ENCODE data around the gene NARF. TPM values are rescaled to one million over a fixed set of nuclear protein-coding genes. Genes with fewer than 3 reads are reported as not detected.

The NARF gene
- total RNA-seq, 2 donors from 2014 or later, result 217 to 295 TPM

GRCh38 chr17:82461827-82462524, 3.4 kb downstream of the NARF start:
- Mint-ChIP-seq H3K36me3 (peaks cover 16% of the 10 kb centered on the region), H3K27ac (peak overlapping the region; percentile 5 to 80), H3K27me3 (no peaks in the 10 kb centered on the region), H3K9me3 (no peaks in the 10 kb centered on the region), H3K4me1 (ENCODE audit: low read depth in 2 of 2) (peaks cover 31 to 60% of the 10 kb centered on the region in 2 donors), H3K4me3 (no peak overlapping the region)
- ATAC-seq, result no peak
- DNase-seq (ENCODE audit: low spot score), result no peak

- no peaks in the 10 kb centered on the region for H3K27me3 Mint-ChIP-seq
- H3K4me1 Mint-ChIP-seq (ENCODE audit: low read depth in 2 of 2), result peaks cover 21 to 50% of the 10 kb centered on the region in 2 donors
- no peak overlapping the region for H3K4me3 Mint-ChIP-seq
- H3K9me3 Mint-ChIP-seq, result no peaks in the 10 kb centered on the region
- peaks cover 18% of the 10 kb centered on the region for H3K36me3 Mint-ChIP-seq
- H3K27ac Mint-ChIP-seq, result peak overlapping the region in 1 of 2 donors; percentile 80
- DNase-seq (ENCODE audit: low spot score) (no peak), ATAC-seq (no peak)
Measured at GRCh38 chr17:82463391-82463790, 4.8 kb downstream of the NARF start.

GRCh38 chr17:82463925-82464566, 5.5 kb downstream of the NARF start:
- Mint-ChIP-seq H3K27ac (peak overlapping the region in 1 of 2 donors; percentile 80), H3K4me3 (no peak overlapping the region), H3K4me1 (ENCODE audit: low read depth in 2 of 2) (peaks cover 23 to 52% of the 10 kb centered on the region in 2 donors), H3K36me3 (peaks cover 24% of the 10 kb centered on the region), H3K27me3 (no peaks in the 10 kb centered on the region), H3K9me3 (no peaks in the 10 kb centered on the region)
- ATAC-seq, result no peak
- DNase-seq (ENCODE audit: low spot score), result no peak

GRCh38 chr17:82464567-82464929, 6.0 kb downstream of the NARF start:
- Mint-ChIP-seq H3K27me3 (no peaks in the 10 kb centered on the region), H3K27ac (peak overlapping the region in 1 of 2 donors; percentile 56), H3K9me3 (no peaks in the 10 kb centered on the region), H3K4me3 (no peak overlapping the region), H3K4me1 (ENCODE audit: low read depth in 2 of 2) (peaks cover 18 to 47% of the 10 kb centered on the region in 2 donors), H3K36me3 (peaks cover 29% of the 10 kb centered on the region)
- ATAC-seq (no peak), DNase-seq (ENCODE audit: low spot score) (no peak)

- ATAC-seq (no peak), DNase-seq (ENCODE audit: low spot score) (no peak)
- peaks cover 13 to 49% of the 10 kb centered on the region in 2 donors for H3K4me1 Mint-ChIP-seq (ENCODE audit: low read depth in 2 of 2)
- peak overlapping the region in 1 of 2 donors; percentile 56 for H3K27ac Mint-ChIP-seq
- no peaks in the 10 kb centered on the region for H3K9me3 Mint-ChIP-seq
- peaks cover 32% of the 10 kb centered on the region for H3K36me3 Mint-ChIP-seq
- H3K27me3 Mint-ChIP-seq, result no peaks in the 10 kb centered on the region
- H3K4me3 Mint-ChIP-seq, result no peak overlapping the region
Measured at GRCh38 chr17:82465023-82465603, 6.6 kb downstream of the NARF start.

GRCh38 chr17:82468692-82469091, 10.2 kb downstream of the NARF start:
- Mint-ChIP-seq H3K27me3 (no peaks in the 10 kb centered on the region), H3K4me3 (no peak overlapping the region), H3K27ac (no peak overlapping the region), H3K4me1 (ENCODE audit: low read depth in 2 of 2) (peaks cover 5 to 28% of the 10 kb centered on the region in 2 donors), H3K36me3 (peaks cover 44% of the 10 kb centered on the region), H3K9me3 (no peaks in the 10 kb centered on the region)
- ATAC-seq (no peak), DNase-seq (ENCODE audit: low spot score) (no peak)

GRCh38 chr17:82470065-82470464, 11.5 kb downstream of the NARF start:
- H3K9me3 Mint-ChIP-seq, result no peaks in the 10 kb centered on the region
- H3K27ac Mint-ChIP-seq, result no peak overlapping the region
- peaks cover 35% of the 10 kb centered on the region for H3K36me3 Mint-ChIP-seq
- H3K27me3 Mint-ChIP-seq, result no peaks in the 10 kb centered on the region
- H3K4me1 Mint-ChIP-seq (ENCODE audit: low read depth in 2 of 2), result peaks cover 5 to 18% of the 10 kb centered on the region in 2 donors
- DNase-seq (ENCODE audit: low spot score) (no peak), ATAC-seq (no peak)
- H3K4me3 Mint-ChIP-seq, result no peak overlapping the region

- no peak overlapping the region for H3K4me3 Mint-ChIP-seq
- H3K36me3 Mint-ChIP-seq, result peaks cover 20% of the 10 kb centered on the region
- no peaks in the 10 kb centered on the region for H3K9me3 Mint-ChIP-seq
- peaks cover 5 to 15% of the 10 kb centered on the region in 2 donors for H3K4me1 Mint-ChIP-seq (ENCODE audit: low read depth in 2 of 2)
- DNase-seq (ENCODE audit: low spot score), result no peak
- H3K27ac Mint-ChIP-seq, result no peak overlapping the region
- H3K27me3 Mint-ChIP-seq, result no peaks in the 10 kb centered on the region
- no peak for ATAC-seq
Measured at GRCh38 chr17:82474223-82475010, 15.9 kb downstream of the NARF start.

GRCh38 chr17:82475458-82475857, 16.9 kb downstream of the NARF start:
- Mint-ChIP-seq H3K4me1 (ENCODE audit: low read depth in 2 of 2) (peaks cover 5 to 13% of the 10 kb centered on the region in 2 donors), H3K4me3 (no peak overlapping the region), H3K27me3 (no peaks in the 10 kb centered on the region), H3K9me3 (no peaks in the 10 kb centered on the region), H3K27ac (no peak overlapping the region), H3K36me3 (peaks cover 14% of the 10 kb centered on the region)
- ATAC-seq (no peak), DNase-seq (ENCODE audit: low spot score) (no peak)

- no peak overlapping the region for H3K27ac Mint-ChIP-seq
- no peaks in the 10 kb centered on the region for H3K27me3 Mint-ChIP-seq
- peaks cover 4% of the 10 kb centered on the region for H3K36me3 Mint-ChIP-seq
- H3K4me1 Mint-ChIP-seq (ENCODE audit: low read depth in 2 of 2), result peaks cover 5 to 13% of the 10 kb centered on the region in 2 donors
- H3K4me3 Mint-ChIP-seq, result no peak overlapping the region
- ATAC-seq, result peak; percentile 43 to 46
- H3K9me3 Mint-ChIP-seq, result no peaks in the 10 kb centered on the region
- DNase-seq (ENCODE audit: low spot score), result no peak
Measured at GRCh38 chr17:82477934-82478333, 19.4 kb downstream of the NARF start.

GRCh38 chr17:82479602-82480001, 21.1 kb downstream of the NARF start:
- Mint-ChIP-seq H3K4me3 (no peak overlapping the region), H3K27ac (peak overlapping the region in 1 of 2 donors; percentile 66), H3K36me3 (peaks cover 4% of the 10 kb centered on the region), H3K27me3 (no peaks in the 10 kb centered on the region), H3K4me1 (ENCODE audit: low read depth in 2 of 2) (peaks cover 5 to 16% of the 10 kb centered on the region in 2 donors), H3K9me3 (no peaks in the 10 kb centered on the region)
- DNase-seq (ENCODE audit: low spot score) (no peak), ATAC-seq (no peak)

GRCh38 chr17:82480318-82480717, 21.8 kb downstream of the NARF start:
- Mint-ChIP-seq H3K27ac (no peak overlapping the region), H3K9me3 (no peaks in the 10 kb centered on the region), H3K4me1 (ENCODE audit: low read depth in 2 of 2) (peaks cover 5 to 22% of the 10 kb centered on the region in 2 donors), H3K4me3 (no peak overlapping the region), H3K27me3 (no peaks in the 10 kb centered on the region), H3K36me3 (peaks cover 12% of the 10 kb centered on the region)
- ATAC-seq (no peak), DNase-seq (ENCODE audit: low spot score) (no peak)

- no peaks in the 10 kb centered on the region for H3K9me3 Mint-ChIP-seq
- H3K27ac Mint-ChIP-seq, result no peak overlapping the region
- ATAC-seq, result no peak
- H3K4me3 Mint-ChIP-seq, result no peak overlapping the region
- no peak for DNase-seq (ENCODE audit: low spot score)
- H3K4me1 Mint-ChIP-seq (ENCODE audit: low read depth in 2 of 2), result peaks cover 10 to 31% of the 10 kb centered on the region in 2 donors
- H3K27me3 Mint-ChIP-seq, result no peaks in the 10 kb centered on the region
- H3K36me3 Mint-ChIP-seq, result peaks cover 14% of the 10 kb centered on the region
Measured at GRCh38 chr17:82483204-82483660, 24.7 kb downstream of the NARF start.
